ENCODE data around the gene CDYL.

DNA sequence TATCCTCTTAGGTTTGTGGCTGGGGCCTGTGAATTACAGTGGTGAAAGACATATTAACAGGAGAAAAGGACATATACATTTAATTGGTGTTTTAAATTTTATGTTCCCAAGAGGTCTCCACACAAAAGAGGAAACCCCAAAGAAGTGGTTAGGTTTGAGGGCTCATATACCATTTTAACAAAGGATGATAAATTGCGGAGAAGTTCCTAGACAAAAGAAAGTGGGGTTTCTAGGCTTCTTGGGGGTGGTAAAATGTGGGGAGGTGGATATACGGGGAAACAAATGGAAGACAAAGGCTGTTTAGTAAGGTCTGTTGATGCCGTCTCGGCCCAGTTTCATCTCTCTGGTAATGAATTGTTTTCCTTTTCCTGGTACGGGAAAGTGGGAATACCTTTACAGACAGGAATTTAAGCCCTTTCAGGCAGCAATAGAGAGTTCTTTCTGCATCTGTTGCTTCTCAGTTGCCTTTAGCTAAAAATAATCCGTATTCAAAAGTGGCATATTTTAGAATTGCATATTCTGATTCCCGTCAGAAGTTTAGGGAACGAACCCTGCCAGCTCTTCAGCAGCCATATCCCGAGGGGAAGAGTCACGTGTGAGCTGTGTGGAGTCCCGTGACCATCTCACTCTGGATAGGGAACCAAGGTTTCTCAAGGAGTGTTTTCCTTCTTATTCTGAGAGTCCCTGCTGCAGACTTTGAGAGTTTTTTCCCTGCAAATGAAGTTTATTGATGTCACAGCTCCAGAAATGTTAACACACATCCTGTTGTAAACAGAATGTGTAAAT is 123.2 kb downstream of the CDYL start:
- TF ChIP-seq POLR2AphosphoS5 (IDR thresholded peaks at IDR 0.05), result no peak
- TF ChIP-seq, protein P1, sequence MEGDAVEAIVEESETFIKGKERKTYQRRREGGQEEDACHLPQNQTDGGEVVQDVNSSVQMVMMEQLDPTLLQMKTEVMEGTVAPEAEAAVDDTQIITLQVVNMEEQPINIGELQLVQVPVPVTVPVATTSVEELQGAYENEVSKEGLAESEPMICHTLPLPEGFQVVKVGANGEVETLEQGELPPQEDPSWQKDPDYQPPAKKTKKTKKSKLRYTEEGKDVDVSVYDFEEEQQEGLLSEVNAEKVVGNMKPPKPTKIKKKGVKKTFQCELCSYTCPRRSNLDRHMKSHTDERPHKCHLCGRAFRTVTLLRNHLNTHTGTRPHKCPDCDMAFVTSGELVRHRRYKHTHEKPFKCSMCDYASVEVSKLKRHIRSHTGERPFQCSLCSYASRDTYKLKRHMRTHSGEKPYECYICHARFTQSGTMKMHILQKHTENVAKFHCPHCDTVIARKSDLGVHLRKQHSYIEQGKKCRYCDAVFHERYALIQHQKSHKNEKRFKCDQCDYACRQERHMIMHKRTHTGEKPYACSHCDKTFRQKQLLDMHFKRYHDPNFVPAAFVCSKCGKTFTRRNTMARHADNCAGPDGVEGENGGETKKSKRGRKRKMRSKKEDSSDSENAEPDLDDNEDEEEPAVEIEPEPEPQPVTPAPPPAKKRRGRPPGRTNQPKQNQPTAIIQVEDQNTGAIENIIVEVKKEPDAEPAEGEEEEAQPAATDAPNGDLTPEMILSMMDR (IDR thresholded peaks at IDR 0.05), result no peak
